Prostate gland (tissue), 2 donors: ENCODE data around the gene TRIM15. TPM values are rescaled to one million over a fixed set of nuclear protein-coding genes. Genes with fewer than 3 reads are reported as not detected.

Source experiments
- DNase-seq: peaks from one replicate; pipeline ENCODE4 v3.0.0-alpha.2; 2019; ENCODE audit warnings: low spot score
- H3K27ac ChIP-seq, 2 donors: fragments of 200-600 bp; sonication (generic); 2 replicates each; pipeline ENCODE4 v1.5.1; 2017 to 2019
- H3K27me3 ChIP-seq: fragments of 200-600 bp; sonication (generic); replicated peaks from 2 replicates; pipeline ENCODE4 v1.5.1; 2019; ENCODE audit not compliant: insufficient read depth
- H3K36me3 ChIP-seq, 2 donors: fragments of 200-600 bp; sonication (generic); 1 replicate in 1 of 2; 2 replicates in 1 of 2; pipeline versions ENCODE4 v1.5.1 to v1.8.1; 2017 to 2019
- H3K4me1 ChIP-seq: fragments of 200-600 bp; sonication (generic); replicated peaks from 2 replicates; pipeline ENCODE4 v1.5.1; 2019
- H3K4me3 ChIP-seq, 2 donors: fragments of 200-600 bp; sonication (generic); 2 replicates each; pipeline ENCODE4 v1.5.1; 2017 to 2019
- H3K9me3 ChIP-seq: fragments of 200-600 bp; sonication (generic); 2 replicates; pipeline ENCODE4 v1.5.1; 2017
- CTCF ChIP-seq, 4 experiments: fragments of 200-600 bp in 2 of 4; fragments of 450-650 bp in 2 of 4; sonication (generic) in 2 of 4; IDR thresholded peaks; 1 replicate in 3 of 4; 2 replicates in 1 of 4; pipeline ENCODE4 v1.5.1; 2016 to 2019; ENCODE audit warnings: antibody characterized with exemption in 4 of 4, mild to moderate bottlenecking in 2 of 4, moderate library complexity in 2 of 4
- POLR2A ChIP-seq: fragments of 450-650 bp; IDR thresholded peaks from one replicate; pipeline ENCODE4 v1.6.1; 2016; ENCODE audit warnings: antibody characterized with exemption, mild to moderate bottlenecking
- POLR2AphosphoS5 ChIP-seq: sonication (generic); formaldehyde crosslinking; IDR thresholded peaks from one replicate; pipeline ENCODE4 v1.6.1; 2017; ENCODE audit warnings: antibody characterized with exemption
- WGBS: methylation state at CpG from one replicate; pipeline ENCODE4 v1.1.5; 2018; 5-methylcytosine and 5-hydroxymethylcytosine counted together
- intact Hi-C: fragments of 100-400 bp; cut with DNase I; formaldehyde crosslinking; loops from one replicate; pipeline ENCODE4 v1.14.2; 2022
- total RNA-seq, 2 donors: library from RNA; depleted of rRNA; stranded (reverse); fragments of >200 nt; gene quantifications; one replicate each; pipeline ENCODE4 v1.1.0, GENCODE V29; 2016

Gene TRIM15
- total RNA-seq, 2 donors from 2014 or later = not detected

- no peaks in the 10 kb centered on the region for H3K9me3 ChIP-seq
- TF ChIP-seq POLR2A (no peak), POLR2AphosphoS5 (no peak), CTCF (IDR thresholded peaks at IDR 0.05) (no peak)
- H3K27ac ChIP-seq = no peak overlapping the region
- intact Hi-C loops = no loop called here
- no peaks in the 10 kb centered on the region for H3K4me1 ChIP-seq
- 85% methylated on average over 4 of the region's 4 CpGs for WGBS
- no peak for DNase-seq
- no peaks in the 10 kb centered on the region for H3K36me3 ChIP-seq
- H3K27me3 ChIP-seq = peaks cover 6% of the 10 kb centered on the region
- no peak overlapping the region for H3K4me3 ChIP-seq
These were observed 9.3 kb downstream of the TRIM15 start for GRCh38 chr6:30172681-30173080.

DNA sequence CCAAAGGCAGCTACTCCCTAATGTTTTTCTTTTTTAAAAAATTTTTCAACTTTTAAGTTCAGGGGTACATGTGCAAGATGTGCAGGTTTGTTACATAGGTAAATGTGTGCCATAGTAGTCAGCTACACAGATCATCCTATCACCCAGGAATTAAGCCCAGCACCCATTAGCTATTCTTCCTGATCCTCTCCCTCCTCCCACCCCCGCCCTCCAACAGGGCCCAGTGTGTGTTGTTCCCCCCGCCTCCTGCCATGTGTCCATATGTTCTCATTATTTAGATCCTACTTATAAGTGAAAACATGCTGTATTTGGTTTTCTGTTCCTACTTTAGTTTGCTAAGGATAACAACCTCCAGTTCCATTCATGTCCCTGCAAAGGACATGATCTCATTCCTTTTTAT is 12.4 kb downstream of the TRIM15 start:
- Histone ChIP-seq H3K4me3 (no peak overlapping the region), H3K4me1 (no peaks in the 10 kb centered on the region), H3K27ac (no peak overlapping the region), H3K36me3 (no peaks in the 10 kb centered on the region), H3K27me3 (no peaks in the 10 kb centered on the region), H3K9me3 (no peaks in the 10 kb centered on the region)
- intact Hi-C loops = no loop called here
- TF ChIP-seq POLR2AphosphoS5 = no peak
- no peak for TF ChIP-seq POLR2A
- no peak for TF ChIP-seq CTCF (IDR thresholded peaks at IDR 0.05)
- no peak for DNase-seq
- 89% methylated on average over 2 of the region's 2 CpGs for WGBS

DNA sequence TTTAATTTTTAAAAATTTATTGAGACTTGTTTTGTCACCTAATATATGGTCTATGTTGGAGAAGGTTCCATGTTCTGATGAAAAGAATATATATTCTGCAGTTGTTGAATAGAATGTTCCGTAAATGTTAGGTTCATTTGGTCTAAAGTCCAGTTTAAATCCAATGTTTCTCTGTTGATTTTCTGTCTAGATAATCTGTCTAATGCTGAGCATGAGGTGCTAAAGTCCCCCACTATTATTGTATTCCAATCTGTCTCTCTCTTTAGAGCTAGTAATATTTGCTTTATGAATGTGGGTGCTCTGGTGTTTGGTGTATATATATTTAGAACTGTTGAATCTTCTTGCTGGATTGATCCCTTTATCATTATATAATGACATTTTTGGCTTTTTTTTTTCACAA is 15.5 kb downstream of the TRIM15 start:
- Histone ChIP-seq H3K27ac (no peak overlapping the region), H3K4me1 (no peaks in the 10 kb centered on the region), H3K9me3 (no peaks in the 10 kb centered on the region), H3K4me3 (no peak overlapping the region), H3K27me3 (no peaks in the 10 kb centered on the region), H3K36me3 (no peaks in the 10 kb centered on the region)
- intact Hi-C loops = no loop called here
- DNase-seq = no peak
- TF ChIP-seq POLR2AphosphoS5 (no peak), POLR2A (no peak), CTCF (IDR thresholded peaks at IDR 0.05) (no peak)
- WGBS = 98% methylated on average over 1 of the region's 1 CpG

DNA sequence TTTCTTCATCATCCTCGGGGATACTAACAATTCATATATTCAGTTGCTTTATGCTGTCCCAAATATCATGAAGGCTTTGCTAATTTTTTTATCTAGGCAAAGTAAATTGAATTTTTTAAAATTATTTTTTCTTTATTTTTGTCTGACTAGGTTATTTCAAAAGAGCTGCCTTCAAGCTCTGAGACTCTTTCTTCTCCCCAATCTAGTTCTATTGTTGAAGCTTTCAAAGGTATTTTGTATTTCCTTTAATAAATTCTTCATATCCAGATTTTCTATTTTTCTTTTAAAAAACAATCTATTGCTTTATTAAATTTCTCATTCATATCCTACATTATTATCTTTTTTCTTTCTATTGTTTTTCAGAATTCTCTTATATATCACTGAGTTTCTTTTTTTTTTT is 16.8 kb downstream of the TRIM15 start:
- Histone ChIP-seq H3K9me3 (no peaks in the 10 kb centered on the region), H3K27me3 (no peaks in the 10 kb centered on the region), H3K36me3 (no peaks in the 10 kb centered on the region), H3K27ac (no peak overlapping the region), H3K4me3 (no peak overlapping the region), H3K4me1 (no peaks in the 10 kb centered on the region)
- 98% methylated on average over 1 of the region's 1 CpG for WGBS
- TF ChIP-seq POLR2A (no peak), POLR2AphosphoS5 (no peak), CTCF (IDR thresholded peaks at IDR 0.05) (no peak)
- intact Hi-C loops = no loop called here
- no peak for DNase-seq

DNA sequence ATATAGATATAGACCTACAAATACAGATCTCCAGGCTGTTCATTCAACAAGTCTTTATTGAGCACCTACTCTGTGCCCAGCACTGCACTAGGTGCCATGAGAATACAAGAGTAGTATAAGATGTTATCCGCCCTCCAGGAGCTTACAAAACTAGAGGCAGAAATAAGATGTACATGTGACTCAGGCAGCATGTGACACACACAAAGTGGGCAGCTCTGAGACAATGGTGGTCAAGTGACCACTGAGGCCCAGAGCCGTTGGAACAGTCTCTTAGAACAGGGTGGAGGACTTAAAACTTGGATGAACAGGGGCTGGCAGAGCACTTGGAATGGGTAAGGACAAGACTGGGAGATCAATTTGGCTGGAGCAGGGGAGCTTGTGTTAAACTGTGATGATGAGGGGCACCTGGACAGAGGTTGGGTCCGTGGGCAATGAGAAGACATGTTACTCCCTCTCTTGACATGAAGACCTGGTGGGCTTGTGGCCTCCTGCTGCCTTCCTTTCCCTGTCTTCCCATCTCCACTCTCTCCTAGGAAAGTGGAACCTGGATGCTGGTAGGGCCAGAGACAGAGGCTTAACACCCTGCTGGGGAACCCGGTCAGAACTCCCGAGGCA is 21.2 kb downstream of the TRIM15 start:
- peaks cover 0 to 12% of the 10 kb centered on the region in 2 donors for H3K36me3 ChIP-seq
- intact Hi-C loops = no loop called here
- DNase-seq = no peak
- no peaks in the 10 kb centered on the region for H3K27me3 ChIP-seq
- no peak overlapping the region for H3K27ac ChIP-seq
- no peak for TF ChIP-seq POLR2AphosphoS5
- TF ChIP-seq CTCF (IDR thresholded peaks at IDR 0.05) = no peak
- TF ChIP-seq POLR2A = no peak
- WGBS = 93% methylated on average over 5 of the region's 5 CpGs
- no peak overlapping the region for H3K4me3 ChIP-seq
- no peaks in the 10 kb centered on the region for H3K4me1 ChIP-seq
- no peaks in the 10 kb centered on the region for H3K9me3 ChIP-seq
